CD4-positive, alpha-beta T cell treated with Interleukin-17A for 1 hour (primary cell): ENCODE results near the gene SOX6.

Experiments
- DNase-seq: peaks from one replicate; pipeline ENCODE4 v3.0.0-alpha.2; 2020

SOX6 gene

DNA sequence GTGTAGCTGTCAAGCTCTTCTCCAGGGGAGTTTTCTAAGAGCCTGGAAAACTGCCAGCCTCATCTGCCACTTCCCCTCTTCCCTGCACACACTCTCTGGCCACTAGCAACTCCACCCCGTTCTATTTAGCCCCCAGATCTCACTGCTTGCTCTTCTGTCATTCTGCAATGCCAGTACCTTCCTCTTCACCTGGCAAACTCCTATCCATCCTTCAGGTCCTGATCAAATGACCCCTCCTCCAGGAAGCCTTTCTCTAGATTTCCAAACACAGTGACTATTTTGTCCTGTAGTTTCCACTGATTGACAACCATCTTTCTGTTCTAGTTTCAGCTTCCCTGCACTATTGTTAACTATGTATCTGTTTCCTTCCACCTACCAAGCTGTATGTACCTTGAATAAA lies 437.7 kb downstream of the SOX6 start:
- DNase-seq = no peak

DNA sequence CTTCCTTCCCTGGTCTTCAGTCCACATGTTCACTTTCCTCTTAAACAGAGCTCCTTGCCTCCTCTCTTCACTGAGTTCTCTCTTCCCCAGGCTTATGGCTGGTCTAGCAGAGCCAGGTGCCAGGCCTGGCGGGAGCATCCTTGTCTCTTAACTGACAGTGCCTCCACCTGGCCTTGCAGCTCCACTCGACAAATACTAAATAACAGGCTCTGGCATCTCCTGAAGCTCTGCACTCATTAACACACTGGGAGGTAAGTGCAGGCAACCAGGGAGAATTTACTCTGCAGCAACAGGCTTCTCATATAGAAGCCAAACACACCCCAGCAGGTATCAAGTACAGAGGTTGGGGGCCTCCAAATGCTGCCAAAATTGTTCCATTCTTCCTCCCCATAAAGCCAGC lies 438.1 kb downstream of the SOX6 start:
- DNase-seq = no peak
